ENCODE measurements around the gene GJB3. TPM values are rescaled to one million over a fixed set of nuclear protein-coding genes. Genes with fewer than 3 reads are reported as not detected.
"Not testable (repeated sequence)": the region's sequence is repeated elsewhere in the genome, so short reads cannot be mapped to it uniquely, and the experiment has no call there.

GJB3 gene
- total and polyA plus RNA-seq, 2 experiments from 2014 or later, result 0.43 TPM; not detected in 1

DNA sequence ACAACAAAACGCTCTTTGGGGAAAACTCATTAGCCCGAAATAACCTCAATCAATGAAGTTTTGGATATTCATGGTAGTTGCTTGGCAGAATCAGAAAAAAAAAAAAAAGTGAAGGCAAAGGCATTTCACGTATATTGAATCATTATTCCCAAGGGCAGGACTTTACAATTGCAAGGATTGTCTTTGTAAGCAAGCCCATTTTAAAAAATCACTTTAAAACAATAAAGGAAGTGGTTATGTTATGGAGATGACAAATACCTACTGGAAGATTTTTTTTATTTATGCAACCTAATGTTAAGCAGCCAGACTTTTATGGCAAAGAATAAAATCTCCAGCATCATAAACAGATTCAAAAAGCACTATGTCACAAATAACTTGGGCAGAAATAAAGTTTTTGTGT is 12.2 kb upstream of the GJB3 start:
- 0 out of 2 replicates have a peak, but pooled peaks cover 26% of the 10 kb centered on the region for H3K27me3 ChIP-seq (replicated peaks; ENCODE audit: insufficient read depth)
- H3K27ac ChIP-seq, result no peak overlapping the region
- in situ Hi-C loops (cut with MboI), result no loop called here
- TF ChIP-seq EZH2 (IDR thresholded peaks at IDR 0.05; ENCODE audit: insufficient read depth, poor library complexity, severe bottlenecking), result no peak
- no peak for TF ChIP-seq EZH2phosphoT487 (IDR thresholded peaks at IDR 0.05; ENCODE audit: insufficient read depth, low read depth)
- H3K4me3 ChIP-seq, result no peak overlapping the region
- H3K9me2 ChIP-seq (ENCODE audit: insufficient read depth), result no peaks in the 10 kb centered on the region
- no peaks in the 10 kb centered on the region for H3K79me2 ChIP-seq (ENCODE audit: insufficient read depth)
- H4K20me1 ChIP-seq (ENCODE audit: insufficient read depth), result no peaks in the 10 kb centered on the region
- peaks cover 5% of the 10 kb centered on the region; the same call in 1 of the 2 replicates for H3F3A ChIP-seq (ENCODE audit: insufficient read depth)
- H3K9ac ChIP-seq, result no peak overlapping the region
- H2AFZ ChIP-seq, result no peak overlapping the region
- peak; percentile 21 for DNase-seq
- no peak overlapping the region for H3K4me2 ChIP-seq (ENCODE audit: unreplicated experiment)
- WGBS, 2 experiments (ENCODE audit: low coverage in 1 of 2, low lambda C conversion rate in 2 of 2, missing lambda C conversion rate in 2 of 2), result 16 to 17% methylated on average over 3 of the region's 3 CpGs
- peaks cover 15% of the 10 kb centered on the region for H3K4me1 ChIP-seq (ENCODE audit: insufficient read depth)
- H3K36me3 ChIP-seq (ENCODE audit: low read depth), result no peaks in the 10 kb centered on the region
- no peaks in the 10 kb centered on the region for H3K9me3 ChIP-seq (ENCODE audit: low read depth)

DNA sequence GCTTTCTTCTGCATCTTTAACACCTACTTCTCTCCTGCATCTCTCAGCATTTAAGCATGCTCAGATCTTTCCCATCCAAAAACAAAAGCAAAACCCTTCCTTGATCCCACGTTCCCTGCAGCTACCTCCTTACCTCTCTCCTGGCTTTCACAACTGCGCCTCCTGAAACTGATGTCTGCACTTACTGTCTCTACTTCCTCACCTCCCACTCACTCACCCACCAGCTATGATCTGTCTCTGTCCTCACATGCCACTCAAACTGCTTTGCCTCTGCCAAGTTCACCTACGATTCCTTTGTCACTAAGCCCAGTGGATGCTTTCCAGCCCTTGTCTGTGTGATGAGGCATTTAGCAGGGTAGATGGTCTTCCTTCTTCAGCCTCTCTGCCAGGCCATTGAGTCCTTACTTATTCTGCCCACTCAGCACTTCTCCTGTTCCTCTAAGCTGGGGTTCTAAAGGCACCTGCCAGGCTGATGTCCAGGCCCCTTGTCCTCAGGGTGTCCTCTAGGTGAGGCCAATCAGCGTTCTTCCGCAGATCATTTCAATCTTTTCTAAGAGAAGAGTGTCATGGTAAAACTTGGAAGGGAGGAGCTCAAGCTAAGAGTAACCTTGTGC is 10.0 kb upstream of the GJB3 start:
- H3K4me3 ChIP-seq, result no peak overlapping the region
- H3K9me3 ChIP-seq (ENCODE audit: low read depth), result no peaks in the 10 kb centered on the region
- H3K36me3 ChIP-seq (ENCODE audit: low read depth), result no peaks in the 10 kb centered on the region
- no peak overlapping the region for H3K27ac ChIP-seq
- in situ Hi-C loops (cut with MboI), result no loop called here
- H4K20me1 ChIP-seq (ENCODE audit: insufficient read depth), result no peaks in the 10 kb centered on the region
- WGBS, 2 experiments (ENCODE audit: low coverage in 1 of 2, low lambda C conversion rate in 2 of 2, missing lambda C conversion rate in 2 of 2), result 64 to 70% methylated on average over 5 of the region's 5 CpGs
- H2AFZ ChIP-seq, result no peak overlapping the region
- no peaks in the 10 kb centered on the region for H3K9me2 ChIP-seq (ENCODE audit: insufficient read depth)
- H3K4me2 ChIP-seq (ENCODE audit: unreplicated experiment), result no peak overlapping the region
- peaks cover 15% of the 10 kb centered on the region; the same call in 1 of the 2 replicates for H3K4me1 ChIP-seq (ENCODE audit: insufficient read depth)
- H3K79me2 ChIP-seq (ENCODE audit: insufficient read depth), result no peaks in the 10 kb centered on the region
- H3K27me3 ChIP-seq (replicated peaks; ENCODE audit: insufficient read depth), result peaks cover 16% of the 10 kb centered on the region
- no peak overlapping the region for H3K9ac ChIP-seq
- no peak for TF ChIP-seq EZH2phosphoT487 (IDR thresholded peaks at IDR 0.05; ENCODE audit: insufficient read depth, low read depth)
- TF ChIP-seq EZH2 (IDR thresholded peaks at IDR 0.05; ENCODE audit: insufficient read depth, poor library complexity, severe bottlenecking), result no peak
- no peak for DNase-seq
- peaks cover 5% of the 10 kb centered on the region; the same call in 1 of the 2 replicates for H3F3A ChIP-seq (ENCODE audit: insufficient read depth)

DNA sequence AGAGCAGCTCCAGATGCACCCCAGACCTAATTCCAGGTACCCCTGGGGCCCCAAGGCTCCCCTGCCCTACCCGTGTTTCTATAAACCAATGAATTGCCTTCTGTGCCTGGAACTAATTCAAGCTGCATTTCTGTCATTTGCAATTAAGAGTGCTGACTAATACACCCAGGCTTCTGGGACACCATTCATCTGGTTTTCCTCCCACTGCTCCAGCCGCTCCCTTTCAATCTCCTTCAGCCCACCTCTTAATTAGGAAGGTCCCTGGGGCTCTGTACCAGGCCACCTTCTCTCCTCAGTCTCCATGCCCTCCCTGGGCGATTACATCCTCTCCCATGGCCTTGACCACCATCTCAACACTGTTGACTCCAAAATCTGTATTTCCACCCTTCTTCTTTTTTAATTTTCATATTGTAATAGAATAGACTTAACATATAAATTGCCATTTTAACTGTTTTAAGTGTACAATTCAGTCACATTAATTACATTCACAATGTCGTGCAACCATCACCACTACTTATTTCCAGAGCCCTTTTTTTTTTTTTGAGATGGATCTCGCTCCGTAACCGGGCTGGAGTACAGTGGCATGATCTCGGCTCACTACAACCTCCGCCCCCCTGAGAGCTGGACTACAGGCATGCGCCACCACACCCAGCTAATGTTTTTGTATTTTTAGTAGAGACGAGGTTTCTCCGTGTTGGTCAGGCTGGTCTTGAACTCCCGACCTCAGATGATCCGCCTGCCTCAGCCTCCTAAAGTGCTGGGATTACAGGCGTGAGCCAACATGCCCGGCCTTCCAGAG is 9.2 kb upstream of the GJB3 start:
- no peak overlapping the region for H3K9ac ChIP-seq
- no peaks in the 10 kb centered on the region for H4K20me1 ChIP-seq (ENCODE audit: insufficient read depth)
- H3F3A ChIP-seq (ENCODE audit: insufficient read depth), result peaks cover 5% of the 10 kb centered on the region; the same call in 1 of the 2 replicates
- H3K4me3 ChIP-seq, result no peak overlapping the region
- H2AFZ ChIP-seq, result no peak overlapping the region
- no peak for DNase-seq
- no peak overlapping the region for H3K4me2 ChIP-seq (ENCODE audit: unreplicated experiment)
- H3K4me1 ChIP-seq (ENCODE audit: insufficient read depth), result peaks cover 15% of the 10 kb centered on the region; the same call in 1 of the 2 replicates
- no peaks in the 10 kb centered on the region for H3K9me2 ChIP-seq (ENCODE audit: insufficient read depth)
- WGBS, 2 experiments (ENCODE audit: low coverage in 1 of 2, low lambda C conversion rate in 2 of 2, missing lambda C conversion rate in 2 of 2), result 71 to 74% methylated on average over 14 to 16 of the region's 16 CpGs
- H3K27ac ChIP-seq, result no peak overlapping the region
- no peak for TF ChIP-seq EZH2phosphoT487 (IDR thresholded peaks at IDR 0.05; ENCODE audit: insufficient read depth, low read depth)
- TF ChIP-seq EZH2 (IDR thresholded peaks at IDR 0.05; ENCODE audit: insufficient read depth, poor library complexity, severe bottlenecking), result no peak
- H3K9me3 ChIP-seq (ENCODE audit: low read depth), result no peaks in the 10 kb centered on the region
- H3K27me3 ChIP-seq (replicated peaks; ENCODE audit: insufficient read depth), result peaks cover 14% of the 10 kb centered on the region
- no peaks in the 10 kb centered on the region for H3K36me3 ChIP-seq (ENCODE audit: low read depth)
- in situ Hi-C loops (cut with MboI), result no loop called here
- H3K79me2 ChIP-seq (ENCODE audit: insufficient read depth), result no peaks in the 10 kb centered on the region

DNA sequence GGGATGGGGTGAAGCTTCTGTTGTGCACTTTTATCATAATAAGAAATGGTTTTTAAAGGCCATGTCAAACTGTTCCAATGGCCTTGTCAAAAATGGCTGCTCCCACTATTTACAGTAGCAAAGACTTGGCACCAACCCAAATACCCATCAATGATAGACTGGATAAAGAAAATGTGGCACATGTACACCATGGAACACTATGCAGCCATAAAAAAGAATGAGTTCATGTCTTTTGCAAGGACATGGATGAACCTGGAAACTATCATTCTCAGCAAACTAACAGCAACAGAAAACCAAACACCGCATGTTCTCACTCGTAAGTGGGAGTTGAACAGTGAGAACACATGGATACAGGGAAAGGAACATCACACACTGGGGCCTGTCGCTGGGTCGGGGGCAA is 7.9 kb upstream of the GJB3 start:
- H3K9me3 ChIP-seq (ENCODE audit: low read depth); H3K9me2 ChIP-seq (ENCODE audit: insufficient read depth); H3K79me2 ChIP-seq (ENCODE audit: insufficient read depth); H3K4me2 ChIP-seq (ENCODE audit: unreplicated experiment); DNase-seq; H2AFZ ChIP-seq; in situ Hi-C loops (cut with MboI); H3K36me3 ChIP-seq (ENCODE audit: low read depth); H3K9ac ChIP-seq; H3F3A ChIP-seq (ENCODE audit: insufficient read depth); H3K27me3 ChIP-seq (replicated peaks; ENCODE audit: insufficient read depth); H3K27ac ChIP-seq; H4K20me1 ChIP-seq (ENCODE audit: insufficient read depth); H3K4me3 ChIP-seq: not testable (repeated sequence)
- 64 to 70% methylated on average over 4 of the region's 4 CpGs for WGBS, 2 experiments (ENCODE audit: low coverage in 1 of 2, low lambda C conversion rate in 2 of 2, missing lambda C conversion rate in 2 of 2)
- peaks cover 15% of the 10 kb centered on the region; the same call in 1 of the 2 replicates for H3K4me1 ChIP-seq (ENCODE audit: insufficient read depth)

Data from GM23248 (cell line).